Fibroblast of skin of right biceps (primary cell): ENCODE results near the gene C22orf15.

Experiments
- DNase-seq: peaks from one replicate; pipeline ENCODE4 v3.0.0-alpha.2; 2013

Gene C22orf15

DNA sequence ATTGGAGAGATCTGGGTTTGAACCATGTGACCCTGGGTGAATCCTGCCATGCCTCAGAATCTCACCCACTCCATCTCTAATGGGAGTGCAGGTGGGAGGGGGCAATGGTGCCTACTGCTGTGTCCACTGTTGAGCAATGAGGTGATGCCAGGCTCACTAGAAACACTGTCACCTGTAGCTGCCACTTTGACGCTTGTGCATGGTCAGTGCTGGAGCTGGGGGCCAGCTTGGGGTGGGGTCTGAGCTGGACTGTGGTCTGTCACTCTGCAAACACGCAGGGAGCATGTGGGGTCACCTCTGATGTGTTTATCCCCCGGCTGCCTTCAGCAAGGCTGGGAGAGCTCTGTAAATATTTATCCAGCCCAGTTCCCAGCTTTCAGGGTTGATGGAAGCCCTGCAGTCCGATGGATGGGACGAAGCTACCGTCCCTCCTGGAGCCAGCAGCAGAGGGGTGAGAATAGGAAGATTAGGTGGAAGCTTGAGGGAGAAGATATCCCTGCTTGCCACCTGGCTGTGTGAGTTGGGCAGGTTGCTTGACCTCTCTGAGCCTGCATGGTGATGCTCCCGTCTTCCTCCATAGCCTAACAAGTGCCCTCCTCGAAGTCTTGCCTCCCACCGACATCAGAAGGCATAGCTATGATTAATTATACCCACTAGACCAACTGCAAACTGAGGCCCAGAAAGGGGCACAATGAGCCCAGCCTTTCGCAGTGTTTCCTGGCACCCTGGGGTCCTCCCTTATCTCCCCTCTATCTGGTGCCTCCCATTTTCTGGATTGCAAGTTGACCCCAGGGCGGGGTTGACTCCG, 11.5 kb downstream of the C22orf15 start:
- no peak for DNase-seq

DNA sequence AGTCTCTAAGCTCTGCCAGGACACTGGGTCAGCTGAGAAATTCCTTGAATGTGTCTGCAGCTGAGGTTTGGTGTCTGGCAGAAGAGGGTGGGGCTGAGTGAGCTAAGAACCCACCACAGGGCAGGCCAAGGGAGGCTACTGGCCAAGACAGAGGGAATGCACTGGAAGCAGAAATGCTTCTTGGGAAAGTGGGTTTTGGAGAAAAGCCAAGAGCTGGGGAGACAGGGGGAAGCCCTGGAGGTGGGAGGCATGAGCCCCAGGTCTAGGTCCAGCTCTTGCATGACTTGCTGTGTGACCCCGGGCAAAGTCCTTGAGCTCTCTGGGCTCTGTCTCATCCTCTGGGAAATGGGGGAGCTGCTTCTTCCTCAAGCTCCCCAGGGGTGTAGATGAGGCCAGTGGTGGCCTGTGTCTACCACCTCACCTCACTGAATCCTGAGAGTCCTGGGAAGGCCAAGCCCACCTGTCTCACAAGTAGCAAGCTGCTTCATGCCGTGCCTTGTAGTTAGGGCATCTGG, 12.2 kb downstream of the C22orf15 start:
- peak; percentile 26 for DNase-seq

- no peak for DNase-seq
Measured at GRCh38 chr22:23775779-23776375, 13.1 kb downstream of the C22orf15 start.

DNA sequence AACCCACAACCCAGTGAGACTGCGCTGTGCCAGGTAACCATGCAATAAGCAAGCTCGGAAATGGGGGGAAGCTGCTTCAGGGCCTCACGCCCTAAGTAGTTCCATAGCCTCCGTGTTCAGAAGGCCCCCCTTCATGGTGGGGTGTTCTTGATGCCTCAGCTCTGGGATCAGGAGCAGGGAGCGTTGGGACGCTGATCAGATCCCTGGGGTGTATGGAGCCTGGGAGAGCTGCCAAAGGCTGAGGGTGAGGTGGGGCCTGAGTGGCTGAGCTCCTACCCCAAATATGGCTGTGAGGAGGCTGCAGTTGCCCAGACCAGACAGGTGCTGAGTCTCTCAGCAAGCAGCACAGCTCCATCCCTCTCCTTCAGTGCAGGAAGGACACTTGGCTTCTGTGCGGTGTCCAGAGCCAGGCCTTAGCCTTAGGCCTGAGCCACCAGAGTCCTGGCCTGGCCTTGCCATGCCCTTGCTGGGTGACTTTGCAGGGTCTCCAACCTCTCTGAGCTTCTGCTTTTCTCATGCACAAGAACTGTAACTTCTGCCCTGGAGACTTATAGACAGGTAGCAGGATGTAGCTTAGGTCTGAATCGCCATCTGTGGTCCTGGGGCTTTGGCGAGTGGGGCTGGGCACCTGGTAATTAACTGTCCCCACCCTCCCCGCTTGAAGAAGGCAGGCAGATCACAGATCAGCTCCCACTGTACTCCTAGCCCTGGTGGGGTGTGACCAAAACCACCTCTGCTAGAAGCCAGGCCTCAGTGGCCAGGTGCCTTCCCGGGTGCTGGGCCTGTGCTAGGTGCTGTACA, 15.2 kb downstream of the C22orf15 start:
- DNase-seq, result no peak

DNA sequence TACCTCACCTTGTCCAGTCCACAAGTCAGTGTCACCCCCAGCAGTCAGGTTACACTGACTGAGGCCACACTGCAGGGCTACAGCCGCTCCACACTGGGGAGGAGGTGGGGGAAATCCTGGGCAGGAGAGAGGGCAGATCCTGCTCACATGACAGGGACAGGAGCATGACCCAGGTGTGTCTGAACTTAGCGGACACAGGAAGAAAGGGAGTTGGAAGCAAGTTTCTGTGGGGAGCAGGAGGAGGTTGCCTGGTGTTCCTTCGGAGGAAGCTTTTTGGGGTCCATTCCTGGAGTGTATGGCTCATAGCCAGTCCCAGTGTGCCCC, 15.7 kb downstream of the C22orf15 start:
- DNase-seq, result no peak

DNA sequence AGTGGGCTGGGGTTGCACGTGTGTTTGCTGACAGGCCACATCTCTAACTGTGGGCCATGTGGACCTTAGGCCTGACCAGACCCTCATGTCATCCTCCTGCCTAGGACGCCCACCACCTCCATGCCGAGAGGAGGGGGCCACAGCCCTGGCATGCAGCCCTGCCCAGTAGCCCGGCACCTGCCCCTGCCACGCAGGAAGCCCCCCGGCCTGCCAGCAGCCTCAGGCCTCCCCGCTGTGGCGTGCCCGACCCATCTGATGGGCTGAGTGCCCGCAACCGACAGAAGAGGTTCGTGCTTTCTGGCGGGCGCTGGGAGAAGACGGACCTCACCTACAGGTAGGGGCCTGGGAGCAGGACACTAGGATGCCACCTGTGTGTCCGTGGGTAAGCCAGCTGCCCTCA, 16.3 kb downstream of the C22orf15 start:
- DNase-seq, result no peak

DNA sequence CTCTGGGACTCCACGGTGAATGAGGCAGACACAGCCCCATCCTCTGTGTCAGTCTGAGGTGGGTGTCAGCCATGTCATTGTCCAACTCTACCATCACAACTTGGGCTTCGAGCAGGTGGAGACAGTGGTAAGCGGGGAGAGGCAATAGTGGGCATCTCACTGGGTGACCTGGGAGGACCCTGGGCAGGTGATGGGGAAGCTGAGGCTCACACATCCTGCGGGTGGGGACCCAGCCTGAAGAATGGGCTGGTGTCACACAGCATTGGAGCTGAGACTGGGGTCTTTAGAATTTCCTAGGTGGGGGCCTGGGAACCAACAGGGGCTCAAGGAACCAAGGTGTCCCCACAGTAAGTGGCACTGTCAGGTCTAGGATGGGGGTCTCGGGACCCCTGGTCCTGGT, 16.9 kb downstream of the C22orf15 start:
- DNase-seq, result no peak

GRCh38 chr22:23780146-23780748, 17.5 kb downstream of the C22orf15 start:
- no peak for DNase-seq

DNA sequence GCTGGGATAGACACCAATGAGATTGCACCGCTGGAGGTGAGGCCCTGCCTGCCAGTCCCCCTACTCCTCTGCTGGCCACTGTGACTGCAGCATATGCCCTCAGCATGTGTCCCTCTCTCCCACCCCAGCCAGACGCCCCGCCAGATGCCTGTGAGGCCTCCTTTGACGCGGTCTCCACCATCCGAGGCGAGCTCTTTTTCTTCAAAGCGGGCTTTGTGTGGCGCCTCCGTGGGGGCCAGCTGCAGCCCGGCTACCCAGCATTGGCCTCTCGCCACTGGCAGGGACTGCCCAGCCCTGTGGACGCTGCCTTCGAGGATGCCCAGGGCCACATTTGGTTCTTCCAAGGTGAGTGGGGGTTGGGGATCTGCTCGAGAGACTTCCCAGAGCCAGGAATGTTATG, 18.3 kb downstream of the C22orf15 start:
- no peak for DNase-seq

DNA sequence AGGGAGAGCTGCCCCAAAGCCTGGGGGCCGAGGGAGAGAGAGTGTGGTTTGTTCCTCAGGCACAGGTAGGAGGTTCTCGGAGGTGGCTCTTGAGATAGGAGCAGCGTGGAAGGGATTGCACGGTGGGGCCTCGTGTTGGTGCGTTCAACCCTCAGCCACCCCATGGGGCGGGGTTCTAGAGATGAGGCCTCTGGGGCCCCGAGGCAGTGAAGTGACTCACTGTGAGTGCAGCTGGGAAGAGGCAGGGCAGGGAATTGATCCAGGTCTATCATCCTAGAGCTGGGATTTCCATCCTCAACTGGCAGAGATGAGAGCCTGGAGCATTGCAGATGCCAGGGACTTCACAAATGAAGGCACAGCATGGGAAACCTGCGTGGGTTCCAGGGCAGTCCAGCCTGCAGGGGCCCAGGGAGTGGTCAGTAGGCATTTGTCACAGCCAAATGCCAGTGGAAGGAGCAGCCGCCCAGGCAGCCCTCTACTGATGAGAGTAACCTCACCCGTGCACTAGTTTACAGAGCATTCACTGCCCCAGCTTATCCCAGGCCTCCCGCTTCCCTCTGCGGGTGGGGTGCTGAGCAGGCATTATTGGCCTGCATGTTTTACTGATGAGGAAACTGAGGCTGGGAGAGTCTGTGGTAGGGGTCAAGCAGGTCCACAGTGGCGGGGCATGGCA, 18.9 kb downstream of the C22orf15 start:
- DNase-seq, result peak; percentile 67

- no peak for DNase-seq
Measured at GRCh38 chr22:23782252-23782651, 19.5 kb downstream of the C22orf15 start.

- DNase-seq, result no peak
Measured at GRCh38 chr22:23782703-23783102, 19.9 kb downstream of the C22orf15 start.

GRCh38 chr22:23783265-23784150, 20.7 kb downstream of the C22orf15 start:
- DNase-seq, result no peak

DNA sequence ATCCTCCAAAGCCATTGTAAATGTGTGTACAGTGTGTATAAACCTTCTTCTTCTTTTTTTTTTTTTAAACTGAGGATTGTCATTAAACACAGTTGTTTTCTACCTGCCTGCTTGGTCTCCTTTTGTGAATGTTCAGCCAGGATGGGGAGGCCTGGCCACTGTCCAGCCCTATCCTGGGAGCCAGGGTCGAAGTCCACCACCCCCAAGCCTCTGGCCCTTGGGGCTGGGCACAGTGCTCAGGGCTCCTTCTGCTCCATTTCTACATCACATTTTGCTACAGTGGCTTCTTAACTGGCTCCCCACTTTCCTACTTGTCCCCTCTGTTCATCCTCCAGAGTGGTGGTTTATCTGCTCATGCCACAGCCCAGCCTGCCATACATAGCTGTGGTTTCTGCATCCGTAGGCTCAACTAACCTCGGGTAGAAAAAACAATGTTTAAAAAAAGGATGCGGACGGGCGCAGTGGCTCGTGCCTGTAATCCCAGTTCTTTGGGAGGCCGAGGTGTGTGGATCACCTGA, 21.5 kb downstream of the C22orf15 start:
- DNase-seq, result peak; percentile 22

- no peak for DNase-seq
Measured at GRCh38 chr22:23786261-23786710, 23.5 kb downstream of the C22orf15 start.

- DNase-seq, result peak; percentile 94
Measured at GRCh38 chr22:23786752-23787599, 24.2 kb downstream of the C22orf15 start, which contains the start of gene SMARCB1. SMARCB1 (plus strand) TSS chr22:23786966; CDS start chr22:23787170, 204 bp downstream.

DNA sequence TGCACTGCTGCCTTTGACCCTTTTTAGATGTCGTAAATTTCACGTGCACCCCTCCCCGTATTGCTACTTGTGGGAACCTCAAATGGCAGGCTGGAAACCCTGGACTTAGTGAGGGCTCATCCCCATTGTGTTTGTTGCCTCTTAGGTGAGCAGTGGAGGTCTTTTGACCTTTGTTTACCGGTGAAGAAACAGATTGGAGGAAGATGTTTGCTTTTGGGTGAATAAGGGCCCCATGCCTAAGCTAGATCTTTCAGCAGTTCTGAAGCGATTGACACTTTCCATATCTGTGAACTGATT, 24.8 kb downstream of the C22orf15 start:
- DNase-seq, result no peak

GRCh38 chr22:23787910-23788309, 25.1 kb downstream of the C22orf15 start:
- no peak for DNase-seq

- DNase-seq, result no peak
Measured at GRCh38 chr22:23789121-23789520, 26.3 kb downstream of the C22orf15 start.

- no peak for DNase-seq
Measured at GRCh38 chr22:23789638-23790037, 26.8 kb downstream of the C22orf15 start.
